ENCODE data around the gene CACNA1H. TPM values are rescaled to one million over a fixed set of nuclear protein-coding genes. Genes with fewer than 3 reads are reported as not detected.

Gene CACNA1H
- total and polyA plus RNA-seq, 2 experiments from 2014 or later, result 0.11 TPM; not detected in 1

DNA sequence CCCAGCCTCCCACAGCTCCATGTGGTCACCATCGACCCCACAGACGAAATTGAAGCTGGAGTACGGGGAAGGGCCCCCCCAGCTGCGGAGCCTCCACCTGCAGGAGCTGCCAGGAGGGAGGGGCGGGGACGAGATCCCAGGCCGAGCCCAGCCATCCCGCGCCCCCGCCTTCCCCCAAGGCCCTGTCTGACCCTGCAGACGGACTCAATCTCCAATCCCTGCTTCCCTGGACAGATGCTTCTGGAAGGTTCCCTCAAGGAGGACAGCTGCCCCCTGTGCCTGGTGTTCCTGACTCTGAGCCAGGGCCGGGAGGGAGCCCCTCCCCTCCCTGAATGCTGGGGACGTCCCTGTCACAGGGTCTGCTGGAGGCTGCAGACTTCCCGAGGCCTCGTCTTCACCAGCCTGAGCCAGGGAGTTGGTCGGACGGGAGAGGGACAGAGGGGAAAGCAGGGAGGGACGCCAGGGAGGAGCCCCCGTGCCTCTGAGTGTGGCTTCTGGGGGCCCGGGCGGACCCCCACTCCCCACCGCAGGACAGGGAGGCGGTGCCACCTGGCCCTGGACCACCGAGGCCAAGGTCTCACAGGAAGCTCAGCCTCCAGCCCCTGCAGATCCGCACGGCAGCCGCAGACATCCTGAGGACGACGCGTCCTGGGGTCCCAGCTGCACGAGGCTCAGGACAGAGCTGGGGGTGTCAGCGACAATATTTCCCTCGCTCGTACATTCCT lies 35.6 kb upstream of the CACNA1H start:
- no peak overlapping the region for H3K4me3 ChIP-seq
- no peak overlapping the region for H3K4me2 ChIP-seq (ENCODE audit: unreplicated experiment)
- H3K9me2 ChIP-seq (ENCODE audit: insufficient read depth), result no peaks in the 10 kb centered on the region
- H4K20me1 ChIP-seq (ENCODE audit: insufficient read depth), result no peaks in the 10 kb centered on the region
- no peaks in the 10 kb centered on the region for H3K79me2 ChIP-seq (ENCODE audit: insufficient read depth)
- no peak overlapping the region for H3K9ac ChIP-seq
- WGBS, 2 experiments (ENCODE audit: low coverage in 1 of 2, low lambda C conversion rate in 2 of 2, missing lambda C conversion rate in 2 of 2), result 20% methylated on average over 29 to 34 of the region's 34 CpGs
- H3K27ac ChIP-seq, result no peak overlapping the region
- H3K9me3 ChIP-seq (ENCODE audit: low read depth), result no peaks in the 10 kb centered on the region
- peaks cover 16% of the 10 kb centered on the region; the same call in 1 of the 2 replicates for H3K27me3 ChIP-seq (replicated peaks; ENCODE audit: insufficient read depth)
- TF ChIP-seq EZH2 (IDR thresholded peaks at IDR 0.05; ENCODE audit: insufficient read depth, poor library complexity, severe bottlenecking) (no peak), EZH2phosphoT487 (IDR thresholded peaks at IDR 0.05; ENCODE audit: insufficient read depth, low read depth) (no peak)
- H3K36me3 ChIP-seq (ENCODE audit: low read depth), result no peaks in the 10 kb centered on the region
- no peak for DNase-seq
- no peak overlapping the region for H2AFZ ChIP-seq
- H3F3A ChIP-seq (ENCODE audit: insufficient read depth), result no peaks in the 10 kb centered on the region
- in situ Hi-C loops (cut with MboI), result no loop called here
- H3K4me1 ChIP-seq (ENCODE audit: insufficient read depth), result no peaks in the 10 kb centered on the region

DNA sequence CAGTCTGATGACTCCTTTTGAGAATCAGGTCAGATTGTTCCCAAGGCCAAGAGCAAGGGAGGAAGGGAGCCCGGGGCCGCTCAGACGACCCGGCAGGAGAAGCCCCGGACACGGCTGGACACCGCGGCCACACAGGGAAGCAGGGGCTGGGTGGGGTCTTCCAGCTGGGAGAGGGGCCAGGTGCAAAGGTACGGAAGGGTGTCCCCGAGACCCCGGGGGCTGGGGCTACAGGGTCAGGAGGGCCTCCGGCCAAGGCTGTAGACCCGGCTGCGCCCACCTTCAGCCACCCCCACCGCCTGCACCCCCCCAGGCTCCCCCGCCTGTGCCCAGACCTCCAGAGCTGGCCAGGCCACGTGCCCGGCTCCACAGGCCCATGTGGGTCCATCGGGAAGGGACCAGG lies 35.0 kb upstream of the CACNA1H start:
- 60 to 67% methylated on average over 8 to 19 of the region's 19 CpGs for WGBS, 2 experiments (ENCODE audit: low coverage in 1 of 2, low lambda C conversion rate in 2 of 2, missing lambda C conversion rate in 2 of 2)
- in situ Hi-C loops (cut with MboI), result no loop called here

GRCh38 chr16:1119129-1119528 lies 33.8 kb upstream of the CACNA1H start:
- in situ Hi-C loops (cut with MboI), result no loop called here
- H4K20me1 ChIP-seq (ENCODE audit: insufficient read depth), result no peaks in the 10 kb centered on the region
- 56 to 68% methylated on average over 18 to 19 of the region's 19 CpGs for WGBS, 2 experiments (ENCODE audit: low coverage in 1 of 2, low lambda C conversion rate in 2 of 2, missing lambda C conversion rate in 2 of 2)
- H3K36me3 ChIP-seq (ENCODE audit: low read depth), result no peaks in the 10 kb centered on the region
- H3K27ac ChIP-seq, result no peak overlapping the region
- DNase-seq, result no peak
- H3F3A ChIP-seq (ENCODE audit: insufficient read depth), result no peaks in the 10 kb centered on the region
- H3K9me3 ChIP-seq (ENCODE audit: low read depth), result no peaks in the 10 kb centered on the region
- H3K79me2 ChIP-seq (ENCODE audit: insufficient read depth), result no peaks in the 10 kb centered on the region
- H3K4me1 ChIP-seq (ENCODE audit: insufficient read depth), result no peaks in the 10 kb centered on the region
- H3K4me3 ChIP-seq, result no peak overlapping the region
- H3K4me2 ChIP-seq (ENCODE audit: unreplicated experiment), result no peak overlapping the region
- TF ChIP-seq EZH2phosphoT487 (IDR thresholded peaks at IDR 0.05; ENCODE audit: insufficient read depth, low read depth), result no peak
- H2AFZ ChIP-seq, result no peak overlapping the region
- no peaks in the 10 kb centered on the region for H3K9me2 ChIP-seq (ENCODE audit: insufficient read depth)
- H3K27me3 ChIP-seq (replicated peaks; ENCODE audit: insufficient read depth), result peaks cover 16% of the 10 kb centered on the region; the same call in 1 of the 2 replicates
- H3K9ac ChIP-seq, result no peak overlapping the region

More for the DNA sequence above, 35.0 kb upstream of the CACNA1H start:
- Histone ChIP-seq H3K4me1 (ENCODE audit: insufficient read depth) (no peaks in the 10 kb centered on the region), H4K20me1 (ENCODE audit: insufficient read depth) (no peaks in the 10 kb centered on the region), H3K27me3 (replicated peaks; ENCODE audit: insufficient read depth) (peaks cover 16% of the 10 kb centered on the region; the same call in 1 of the 2 replicates), H3F3A (ENCODE audit: insufficient read depth) (no peaks in the 10 kb centered on the region), H3K9ac (no peak overlapping the region), H3K36me3 (ENCODE audit: low read depth) (no peaks in the 10 kb centered on the region), H3K4me3 (no peak overlapping the region), H3K79me2 (ENCODE audit: insufficient read depth) (no peaks in the 10 kb centered on the region), H3K4me2 (ENCODE audit: unreplicated experiment) (no peak overlapping the region), H3K9me3 (ENCODE audit: low read depth) (no peaks in the 10 kb centered on the region), H3K27ac (no peak overlapping the region), H2AFZ (no peak overlapping the region), H3K9me2 (ENCODE audit: insufficient read depth) (no peaks in the 10 kb centered on the region)
- no peak for TF ChIP-seq EZH2 (IDR thresholded peaks at IDR 0.05; ENCODE audit: insufficient read depth, poor library complexity, severe bottlenecking)
- no peak for DNase-seq

DNA sequence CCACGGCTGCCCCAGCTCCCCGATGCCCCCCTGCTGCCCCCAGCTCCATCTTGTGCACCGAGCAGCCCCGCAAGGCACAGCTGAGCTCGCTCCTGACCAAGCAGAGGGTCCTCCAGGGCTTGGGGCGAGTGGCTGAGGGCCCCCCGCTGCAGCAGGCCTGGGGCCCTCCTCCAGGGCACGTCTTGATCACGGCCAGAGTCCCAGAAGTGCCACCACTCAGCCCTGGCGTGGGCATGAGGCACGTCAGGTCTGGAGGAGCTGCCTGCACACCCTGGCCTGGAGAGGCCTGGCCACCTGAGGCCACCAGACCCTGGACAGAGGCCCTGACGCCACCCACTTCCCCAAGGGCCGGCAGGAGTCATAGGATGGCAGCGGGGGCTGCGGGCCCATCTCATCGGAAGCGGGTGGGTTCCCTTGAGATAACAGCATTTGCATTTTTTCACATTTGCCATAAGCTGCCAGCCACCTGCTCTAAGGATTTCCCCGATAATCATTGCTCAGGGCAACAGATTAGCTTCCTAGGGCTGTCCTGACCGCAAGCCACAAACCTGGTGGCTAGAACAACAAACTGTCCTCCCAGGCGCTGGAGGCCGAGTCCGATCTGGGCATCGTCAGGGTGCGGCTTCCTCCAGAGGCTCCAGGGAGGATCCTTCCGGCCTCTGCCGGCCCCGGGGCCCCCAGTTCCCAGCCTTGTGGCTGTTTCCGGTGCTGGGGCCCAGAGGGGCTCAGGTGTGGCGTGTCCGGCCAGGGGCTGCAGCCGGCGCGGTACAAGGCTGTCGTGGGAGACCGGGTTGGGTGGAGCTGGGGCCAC lies 32.9 kb upstream of the CACNA1H start:
- Histone ChIP-seq H3K4me3 (no peak overlapping the region), H4K20me1 (ENCODE audit: insufficient read depth) (no peaks in the 10 kb centered on the region), H3F3A (ENCODE audit: insufficient read depth) (no peaks in the 10 kb centered on the region), H3K9ac (no peak overlapping the region), H3K4me2 (ENCODE audit: unreplicated experiment) (no peak overlapping the region), H2AFZ (no peak overlapping the region), H3K9me3 (ENCODE audit: low read depth) (no peaks in the 10 kb centered on the region), H3K27ac (no peak overlapping the region), H3K4me1 (ENCODE audit: insufficient read depth) (no peaks in the 10 kb centered on the region), H3K27me3 (replicated peaks; ENCODE audit: insufficient read depth) (peaks cover 16% of the 10 kb centered on the region; the same call in 1 of the 2 replicates), H3K79me2 (ENCODE audit: insufficient read depth) (no peaks in the 10 kb centered on the region), H3K36me3 (ENCODE audit: low read depth) (no peaks in the 10 kb centered on the region), H3K9me2 (ENCODE audit: insufficient read depth) (no peaks in the 10 kb centered on the region)
- 42 to 49% methylated on average over 32 to 35 of the region's 35 CpGs for WGBS, 2 experiments (ENCODE audit: low coverage in 1 of 2, low lambda C conversion rate in 2 of 2, missing lambda C conversion rate in 2 of 2)
- in situ Hi-C loops (cut with MboI), result no loop called here
- DNase-seq, result no peak
- TF ChIP-seq EZH2phosphoT487 (IDR thresholded peaks at IDR 0.05; ENCODE audit: insufficient read depth, low read depth) (no peak), EZH2 (IDR thresholded peaks at IDR 0.05; ENCODE audit: insufficient read depth, poor library complexity, severe bottlenecking) (no peak)

Measured in GM23248 (cell line).